Thyroid gland (tissue), 4 donors: Measurements from ENCODE around the gene USP49.

Experiments used
- POLR2A ChIP-seq, 2 donors: fragments of 450-650 bp; IDR thresholded peaks; one replicate each; pipeline ENCODE4 v1.6.1; 2017; ENCODE audit warnings: antibody characterized with exemption in 2 of 2, mild to moderate bottlenecking in 2 of 2, moderate library complexity in 1 of 2
- TF ChIP-seq, protein P1 (sequence below), 6 experiments: fragments of 200-600 bp in 3 of 6; fragments of 450-650 bp in 3 of 6; sonication (generic) in 3 of 6; IDR thresholded peaks; one replicate each; pipeline ENCODE4 v1.5.1; 2016 to 2019; ENCODE audit warnings: antibody characterized with exemption in 6 of 6, mild to moderate bottlenecking in 2 of 6, inconsistent platforms in 1 of 6, moderate library complexity in 1 of 6

- TF ChIP-seq, protein P1, sequence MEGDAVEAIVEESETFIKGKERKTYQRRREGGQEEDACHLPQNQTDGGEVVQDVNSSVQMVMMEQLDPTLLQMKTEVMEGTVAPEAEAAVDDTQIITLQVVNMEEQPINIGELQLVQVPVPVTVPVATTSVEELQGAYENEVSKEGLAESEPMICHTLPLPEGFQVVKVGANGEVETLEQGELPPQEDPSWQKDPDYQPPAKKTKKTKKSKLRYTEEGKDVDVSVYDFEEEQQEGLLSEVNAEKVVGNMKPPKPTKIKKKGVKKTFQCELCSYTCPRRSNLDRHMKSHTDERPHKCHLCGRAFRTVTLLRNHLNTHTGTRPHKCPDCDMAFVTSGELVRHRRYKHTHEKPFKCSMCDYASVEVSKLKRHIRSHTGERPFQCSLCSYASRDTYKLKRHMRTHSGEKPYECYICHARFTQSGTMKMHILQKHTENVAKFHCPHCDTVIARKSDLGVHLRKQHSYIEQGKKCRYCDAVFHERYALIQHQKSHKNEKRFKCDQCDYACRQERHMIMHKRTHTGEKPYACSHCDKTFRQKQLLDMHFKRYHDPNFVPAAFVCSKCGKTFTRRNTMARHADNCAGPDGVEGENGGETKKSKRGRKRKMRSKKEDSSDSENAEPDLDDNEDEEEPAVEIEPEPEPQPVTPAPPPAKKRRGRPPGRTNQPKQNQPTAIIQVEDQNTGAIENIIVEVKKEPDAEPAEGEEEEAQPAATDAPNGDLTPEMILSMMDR (IDR thresholded peaks at IDR 0.05), result no peak
- TF ChIP-seq POLR2A (IDR thresholded peaks at IDR 0.05), result no peak
Measured at GRCh38 chr6:41798901-41799558, 96.1 kb downstream of the USP49 start.
